NCI-H524 treated with DMSO at 0.1 percent for 48 hours (cell line): ENCODE data around the gene DOC2B.
"Not testable (repeated sequence)": the region's sequence is repeated elsewhere in the genome, so short reads cannot be mapped to it uniquely, and the experiment has no call there.

ENCODE experiments used
- DNase-seq: peaks from one replicate; lab custom pipeline; 2025; lab: John Stamatoyannopoulos, UW

DOC2B gene

GRCh38 chr17:189444-189843 lies 8.0 kb upstream of the DOC2B start:
- no peak for DNase-seq

DNA sequence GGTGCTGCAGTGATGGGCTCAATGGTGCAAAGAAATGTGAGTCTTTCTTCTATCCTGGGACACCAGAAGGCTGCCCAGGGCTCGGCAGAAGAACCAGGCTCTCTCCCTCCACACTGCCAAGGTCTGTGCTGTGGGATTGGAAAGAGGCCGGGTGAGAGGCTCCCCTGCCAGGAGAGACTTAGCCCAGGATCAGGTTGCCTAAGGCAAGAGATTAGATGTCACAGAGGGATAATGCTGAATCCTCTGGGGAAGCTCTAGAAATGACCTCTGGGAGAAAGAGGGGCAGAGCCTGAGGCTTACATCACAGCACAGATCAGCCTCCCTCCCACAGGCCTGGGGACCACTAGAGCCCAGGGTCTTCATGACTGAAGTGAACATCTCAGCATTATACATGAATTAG lies 5.7 kb upstream of the DOC2B start:
- DNase-seq = no peak

DNA sequence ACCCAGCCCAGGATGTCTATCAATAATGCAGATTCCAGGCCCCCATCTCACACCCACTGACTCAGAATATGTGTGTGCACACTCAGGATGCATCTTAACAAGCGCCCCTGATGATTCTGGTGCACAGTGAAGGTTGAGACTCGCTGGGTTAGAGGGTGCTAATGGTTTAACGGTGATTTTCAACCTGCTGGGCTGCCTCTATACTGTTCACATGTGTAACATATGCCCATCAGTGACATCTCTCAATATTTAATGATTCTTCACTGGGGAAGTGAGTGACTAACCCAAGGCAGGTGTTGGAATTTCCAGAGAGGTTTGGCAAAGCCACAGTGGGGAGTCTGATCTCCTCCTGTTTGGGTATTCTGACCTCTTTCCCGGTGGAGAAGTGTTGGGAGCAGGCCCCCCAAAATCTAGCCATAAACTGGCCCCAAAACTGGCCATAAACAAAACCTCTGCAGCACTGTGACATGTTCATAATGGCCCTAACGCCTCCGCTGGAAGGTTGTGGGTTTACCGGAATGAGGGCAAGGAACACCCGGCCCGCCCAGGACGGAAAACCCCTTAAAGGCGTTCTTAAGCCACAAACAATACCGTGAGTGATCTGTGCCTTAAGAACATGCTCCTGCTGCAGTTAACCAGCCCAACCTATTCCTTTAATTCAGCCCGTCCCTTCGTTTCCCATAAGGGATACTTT lies 4.1 kb upstream of the DOC2B start:
- no peak for DNase-seq

- DNase-seq = peak; percentile 14
Observed at GRCh38 chr17:183021-183420, 1.6 kb upstream of the DOC2B start.

DNA sequence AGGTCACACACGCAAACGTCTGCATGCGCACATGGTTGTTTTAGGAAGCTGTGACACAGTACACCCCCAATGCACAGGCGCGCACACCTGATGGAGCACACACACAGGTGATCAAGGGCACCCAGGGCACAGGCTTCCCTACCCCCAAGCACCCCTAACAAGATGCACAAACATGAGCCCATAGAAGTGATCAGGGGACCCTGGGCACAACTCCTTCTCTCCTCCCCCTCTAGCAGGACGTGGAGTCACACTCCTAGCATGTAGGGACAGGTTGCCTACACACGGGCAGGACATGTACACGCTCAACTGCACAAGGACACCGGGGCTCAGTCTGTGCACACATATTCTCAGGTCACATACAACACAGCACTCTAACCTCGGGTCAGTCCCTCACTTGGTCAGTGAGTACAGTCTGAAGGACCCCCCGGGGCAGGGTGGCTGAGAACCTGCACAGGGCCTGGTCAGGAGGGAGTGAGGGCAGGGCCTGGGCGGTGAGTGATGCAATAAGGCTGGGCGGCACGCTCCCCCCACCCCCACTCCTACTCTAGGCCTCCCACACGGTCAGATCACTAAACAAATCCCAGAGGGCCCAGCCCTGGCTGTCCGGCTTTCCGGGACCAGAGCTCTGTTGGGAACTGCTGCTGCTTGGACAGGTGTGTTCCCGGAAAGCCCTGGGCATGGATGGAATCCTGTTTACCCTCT lies 751 bp upstream of the DOC2B start:
- no peak for DNase-seq

GRCh38 chr17:180381-181244 lies 837 bp downstream of the DOC2B start:
- no peak for DNase-seq

DNA sequence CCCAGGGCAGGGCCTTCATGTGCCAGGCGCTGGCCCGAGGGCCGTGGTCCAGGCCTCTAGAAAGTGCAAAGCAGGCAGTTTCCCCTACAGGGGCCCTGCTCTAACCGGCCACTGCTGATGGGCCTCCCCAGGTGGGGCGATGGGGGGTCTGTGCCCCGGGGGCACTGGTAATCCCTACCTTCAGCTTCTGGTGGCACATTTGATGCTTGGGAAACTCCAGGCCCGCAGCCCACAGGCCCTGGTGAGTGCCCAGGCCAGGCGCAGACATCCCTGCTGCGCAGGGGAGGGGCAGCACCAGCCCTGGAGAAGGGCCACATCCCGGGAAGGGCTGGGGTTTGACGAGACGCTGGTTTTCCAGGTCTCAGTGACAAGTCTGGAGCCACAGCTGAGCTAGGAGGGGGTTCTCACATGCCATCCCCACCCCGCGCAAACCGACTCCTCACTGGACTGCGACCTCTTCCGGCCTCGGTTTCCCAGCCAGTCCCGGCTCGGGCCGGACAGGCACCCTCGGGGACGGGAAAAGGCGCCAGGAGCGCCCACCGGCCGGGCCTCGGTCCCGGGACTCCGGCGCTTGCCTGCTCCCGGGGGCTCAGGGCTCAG lies 1.6 kb downstream of the DOC2B start:
- no peak for DNase-seq

GRCh38 chr17:179066-179432 lies 2.4 kb downstream of the DOC2B start:
- DNase-seq = no peak

DNA sequence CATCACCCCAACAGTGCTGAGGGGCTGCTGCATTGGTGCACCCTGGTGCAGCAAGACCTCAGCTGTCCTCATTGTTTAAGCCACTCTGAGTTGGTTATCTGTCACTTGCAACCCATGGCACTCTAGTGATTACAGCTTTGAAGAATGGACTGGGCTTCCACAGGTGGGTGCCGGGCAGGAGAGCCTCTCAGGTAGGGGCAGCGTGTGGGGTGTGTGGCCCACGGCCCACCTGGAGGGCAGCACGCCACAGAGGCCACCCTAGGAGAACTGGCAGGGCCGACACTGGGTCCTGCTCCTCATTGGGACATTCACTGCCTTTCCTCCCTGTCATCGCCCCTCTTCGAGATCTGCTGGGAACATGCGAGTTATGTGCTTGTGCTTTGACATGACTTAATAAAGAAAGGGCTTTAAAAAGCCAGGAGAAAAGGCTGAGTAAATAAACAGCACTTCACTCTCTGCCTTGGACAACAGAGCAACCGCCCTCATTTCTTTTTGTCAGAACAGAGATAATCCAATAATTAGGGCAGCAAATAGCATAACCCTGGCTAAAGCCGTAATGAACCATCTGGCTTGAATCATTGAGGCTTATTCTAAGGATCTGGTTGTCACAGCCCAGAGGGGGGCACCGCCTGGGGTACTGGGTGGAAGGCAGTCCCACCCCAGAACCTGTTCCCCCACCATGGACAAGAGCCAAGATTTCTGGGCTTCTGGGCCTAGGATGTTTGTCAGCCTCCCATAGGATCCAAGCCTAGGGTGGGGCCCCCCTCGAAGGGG lies 3.0 kb downstream of the DOC2B start:
- peak; percentile 81 for DNase-seq

DNA sequence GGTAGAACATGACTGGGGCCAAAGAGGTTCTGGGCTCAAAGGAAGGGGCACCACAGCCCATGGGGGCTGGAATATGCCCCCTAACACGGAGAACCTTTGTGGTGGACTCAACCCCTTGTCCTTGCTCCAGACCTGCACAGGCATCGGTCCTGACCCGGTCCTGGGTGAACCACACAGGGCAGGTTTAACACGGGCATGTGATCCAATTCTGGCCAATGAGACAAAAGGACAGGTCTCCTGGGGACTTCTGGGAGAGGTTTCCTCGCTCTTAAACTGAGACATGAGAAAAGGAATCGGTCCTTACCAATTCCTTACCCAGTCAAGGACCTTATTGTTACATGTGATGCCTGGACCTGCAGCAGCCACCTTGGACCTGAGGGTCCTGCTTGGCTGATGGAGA lies 3.7 kb downstream of the DOC2B start:
- DNase-seq = no peak

GRCh38 chr17:177155-177554 lies 4.3 kb downstream of the DOC2B start:
- DNase-seq = no peak

- no peak for DNase-seq
Observed at GRCh38 chr17:173166-173911, 8.1 kb downstream of the DOC2B start.

DNA sequence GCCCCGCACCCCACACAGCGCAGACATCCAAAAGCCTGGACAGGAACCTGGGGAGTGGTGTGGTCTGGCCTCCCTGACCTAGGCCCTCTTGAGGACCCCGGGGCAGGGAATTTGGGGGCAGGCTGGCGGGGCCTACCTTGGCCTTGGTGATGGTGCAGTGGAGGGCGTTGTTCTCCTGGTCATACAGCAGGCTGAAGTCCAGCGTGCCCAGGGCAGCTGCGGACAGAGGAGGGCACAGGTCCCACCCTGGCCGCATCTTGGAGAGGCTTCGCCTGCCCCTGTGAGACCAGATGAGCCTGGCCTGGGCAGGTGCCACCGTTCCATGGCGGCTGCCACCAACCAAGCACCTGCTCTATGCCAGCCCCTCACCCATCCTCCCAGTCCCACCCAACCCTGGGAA lies 9.0 kb downstream of the DOC2B start:
- DNase-seq = no peak

DNA sequence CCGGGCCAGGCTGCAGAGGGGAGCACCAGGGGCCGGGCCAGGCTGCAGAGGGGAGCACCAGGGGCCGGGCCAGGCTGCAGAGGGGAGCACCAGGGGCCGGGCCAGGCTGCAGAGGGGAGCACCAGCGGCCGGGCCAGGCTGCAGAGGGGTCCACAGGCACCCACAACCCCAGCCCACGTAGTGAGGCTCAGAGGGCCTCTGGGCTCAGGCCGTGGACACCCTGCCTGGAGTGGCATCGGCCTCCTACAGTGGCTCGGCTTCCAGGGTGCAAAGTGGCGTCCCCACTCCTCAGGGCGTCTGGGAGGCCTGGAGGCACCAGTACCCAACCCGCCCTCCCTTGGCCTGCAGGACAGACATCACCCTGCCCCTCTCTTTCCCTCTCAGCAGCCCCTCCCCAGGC lies 9.6 kb downstream of the DOC2B start:
- no peak for DNase-seq

GRCh38 chr17:170130-170670 lies 11.2 kb downstream of the DOC2B start:
- no peak for DNase-seq

DNA sequence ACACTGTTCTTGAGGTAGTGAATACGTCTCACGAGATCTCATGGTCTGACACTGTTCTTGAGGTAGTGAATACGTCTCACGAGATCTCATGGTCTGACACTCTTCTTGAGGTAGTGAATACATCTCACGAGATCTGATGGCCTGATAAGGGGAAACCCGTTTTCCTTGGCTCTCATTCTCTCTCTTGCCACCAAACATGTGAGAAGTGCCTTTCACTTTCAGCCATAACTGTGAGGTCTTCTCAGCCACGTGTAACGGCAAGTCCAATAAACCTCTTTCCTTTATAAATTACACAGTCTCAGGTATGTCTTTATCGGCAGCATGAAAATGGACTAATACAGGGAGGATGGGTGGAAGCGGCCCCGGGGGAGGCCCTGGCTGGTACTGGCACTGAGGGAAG lies 12.8 kb downstream of the DOC2B start:
- not testable (repeated sequence) for DNase-seq

DNA sequence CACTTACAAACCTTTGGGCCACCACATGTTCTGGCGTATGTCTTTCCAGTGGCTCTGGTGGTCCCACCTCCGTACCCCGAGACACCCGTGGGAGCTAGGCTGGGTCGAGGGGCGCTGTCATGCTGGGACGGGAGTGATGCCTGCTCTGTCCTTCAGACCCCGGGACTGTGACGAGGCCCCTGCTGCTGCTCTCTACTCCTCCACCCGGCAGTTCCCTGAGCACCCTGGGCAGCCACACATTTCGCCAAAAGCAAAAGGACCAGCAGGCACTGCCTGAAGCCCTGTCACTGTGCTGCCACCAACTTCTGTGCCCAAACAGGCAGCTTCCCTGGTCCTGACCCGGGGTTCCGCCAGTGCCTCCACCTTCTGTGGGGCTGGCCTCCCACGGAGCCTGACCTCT lies 15.5 kb downstream of the DOC2B start:
- no peak for DNase-seq

- DNase-seq = no peak
Observed at GRCh38 chr17:164303-165235, 16.9 kb downstream of the DOC2B start.

DNA sequence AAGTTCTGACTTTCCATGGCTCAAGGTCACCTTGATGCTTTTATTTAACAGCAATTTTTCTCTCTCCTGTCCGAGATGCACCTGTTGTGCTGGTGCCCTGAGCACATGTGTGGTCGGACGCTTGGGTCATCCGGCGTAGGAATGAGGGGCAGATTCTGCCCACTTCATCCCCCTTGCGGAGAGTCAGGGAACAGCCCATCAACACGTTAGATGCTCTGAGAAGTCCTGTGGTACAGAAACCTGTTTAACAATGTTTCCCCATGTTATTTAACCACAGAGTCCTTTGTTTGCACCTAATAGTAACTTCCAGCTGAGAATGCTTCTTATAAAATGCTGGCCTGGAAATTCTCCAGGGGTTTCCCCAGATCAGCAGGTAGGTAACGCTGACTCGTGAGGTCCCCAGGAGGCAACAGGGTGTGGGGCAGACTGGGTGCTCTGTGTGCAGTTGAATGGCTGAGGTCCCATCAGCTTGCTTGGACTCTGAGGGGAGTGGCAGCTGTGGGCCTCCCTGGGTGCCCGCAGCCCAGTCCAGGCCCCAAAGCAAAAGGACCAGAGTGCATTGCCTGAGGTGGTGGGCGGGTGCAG lies 17.8 kb downstream of the DOC2B start:
- DNase-seq = no peak
